Melanocyte of skin (primary cell): ENCODE measurements around the gene MELTF. TPM values are rescaled to one million over a fixed set of nuclear protein-coding genes. Genes with fewer than 3 reads are reported as not detected.

Source experiments
- total RNA-seq, 2 donors: library from RNA; depleted of rRNA; stranded (reverse); fragments of >200 nt; gene quantifications; 2 replicates each; pipeline ENCODE4 v1.2.3, GENCODE V29; 2012

The MELTF gene
- total RNA-seq = 100 to 1,000 TPM in 1 of 2 donors, 10 to 100 TPM in 1; 99.1 to 120 TPM

DNA sequence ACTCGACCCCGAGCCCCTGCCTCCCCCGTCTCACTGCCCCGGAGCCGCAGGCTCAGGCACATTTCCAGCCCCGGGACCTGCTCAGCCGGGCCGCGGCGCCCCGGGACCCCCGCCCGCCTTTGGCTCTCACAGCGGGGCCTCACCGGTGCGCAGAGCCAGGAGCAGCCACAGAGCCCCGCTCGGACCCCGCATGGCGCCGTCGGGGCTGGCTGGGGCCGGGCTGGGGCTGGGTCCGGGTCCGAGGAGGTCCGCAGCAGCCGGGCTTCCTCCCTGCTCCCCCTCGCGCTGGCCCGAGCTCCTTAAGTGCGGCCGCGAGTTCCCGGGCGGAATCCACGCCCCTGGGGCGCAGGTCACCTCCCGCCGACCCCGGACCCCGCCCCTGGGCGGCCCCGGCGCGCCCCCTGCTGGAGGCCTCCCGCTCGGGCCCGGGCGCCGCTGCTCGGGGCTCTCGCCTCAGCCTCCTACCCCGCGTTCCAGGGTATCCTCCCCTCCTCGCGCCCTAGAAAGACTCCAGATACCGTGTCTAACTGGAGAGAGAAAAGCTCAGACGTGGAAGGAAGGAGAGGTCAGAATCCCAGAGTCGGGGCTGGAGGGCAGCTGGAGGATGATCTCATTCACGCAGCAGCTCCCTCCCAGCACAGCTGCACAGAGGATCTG lies at the start of gene MELTF:
Gene MELTF (minus strand): TSS at position 307 of the 657 bp plus-strand sequence. CDS start 115 bp downstream, at position 192.

DNA sequence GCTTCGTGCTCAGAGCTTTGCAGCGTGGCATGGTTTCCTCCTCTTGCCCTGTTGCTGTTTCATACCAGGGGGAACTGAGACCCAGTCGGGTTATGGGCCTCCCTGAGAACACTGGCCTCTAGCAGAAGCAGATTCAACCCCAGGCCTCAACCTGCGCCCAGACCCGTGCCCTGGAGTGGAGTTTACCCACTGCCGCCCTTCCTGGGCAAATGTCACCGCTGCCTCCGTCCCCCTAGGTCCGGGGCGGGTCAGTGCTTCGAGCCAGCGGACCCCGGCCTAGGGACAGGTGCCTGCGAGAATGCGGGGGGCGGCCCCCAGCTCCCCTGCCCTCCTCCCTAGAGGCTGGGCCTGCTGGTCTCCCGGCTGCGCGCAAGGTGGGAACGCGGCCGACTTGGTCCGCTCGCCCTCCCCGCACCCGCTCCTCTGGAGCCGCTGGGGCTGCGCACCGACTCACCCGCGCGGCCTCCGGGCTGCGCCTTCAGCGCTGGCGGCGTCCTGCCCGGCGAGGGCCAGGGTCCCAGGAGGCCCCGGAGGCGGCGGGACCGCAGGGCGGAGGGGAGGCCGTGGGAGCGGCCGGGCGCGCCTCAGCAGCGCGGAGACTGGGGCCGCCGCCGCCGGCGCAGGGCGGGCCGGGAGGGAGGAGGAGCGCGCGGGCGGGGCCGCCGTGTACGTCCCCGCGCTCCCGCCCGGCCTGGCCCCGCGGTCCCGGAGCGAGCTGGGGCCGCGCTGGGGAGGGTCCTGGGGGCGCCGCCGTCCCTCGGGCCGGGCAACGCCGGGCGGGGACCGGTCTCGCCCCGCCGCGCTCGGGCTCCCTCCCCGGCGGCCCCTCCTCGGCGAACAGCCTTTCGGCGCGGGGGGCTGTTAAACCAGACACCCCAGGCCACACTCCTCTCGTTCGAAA lies 61.1 kb downstream of the MELTF start, which contains the start of gene PIGZ:
Gene PIGZ (minus strand): TSS at position 601 of the 901 bp plus-strand sequence. CDS start 16,802 bp downstream, outside the sequence.

Other genes with a start within 250 kb of the MELTF start
- 10 to 100 TPM; 38.2 to 51.0 TPM for gene SENP5, start 161.9 kb downstream of the MELTF start, total RNA-seq
- gene NCBP2, start 87.3 kb downstream of the MELTF start, total RNA-seq = 10 to 100 TPM; 35.8 to 44.0 TPM
- gene PIGZ, start 61.0 kb downstream of the MELTF start, total RNA-seq = 1 to 10 TPM; 1.7 to 5.5 TPM